ENCODE results near the gene PFKL. TPM values are rescaled to one million over a fixed set of nuclear protein-coding genes. Genes with fewer than 3 reads are reported as not detected.

Gene PFKL
- 106 TPM for total RNA-seq

GRCh38 chr21:44299458-44300261 lies at the start of gene PFKL:
TSS of gene PFKL (plus strand) at chr21:44300053. CDS start at chr21:44300106, 53 bp downstream.

GRCh38 chr21:44261675-44262295 lies 38.1 kb upstream of the PFKL start, which contains the start of gene DNMT3L:
TSS of gene DNMT3L (minus strand) at chr21:44261897. CDS start at chr21:44261259, 638 bp downstream.

GRCh38 chr21:44285138-44285992 lies 14.5 kb upstream of the PFKL start, which contains the start of gene AIRE:
TSS of gene AIRE (plus strand) at chr21:44285876. CDS start at chr21:44286007, 131 bp downstream.

GRCh38 chr21:44338971-44339910 lies 39.4 kb downstream of the PFKL start, which contains the start of gene CFAP410:
TSS of gene CFAP410 (minus strand) at chr21:44339390. CDS start at chr21:44339194, 196 bp downstream.

GRCh38 chr21:44353191-44353970 lies 53.5 kb downstream of the PFKL start, which contains the start of gene TRPM2:
TSS of gene TRPM2 (plus strand) at chr21:44353621. CDS start at chr21:44353701, 80 bp downstream.

Other genes with a start within 250 kb of the PFKL start
- gene PWP2, start 192.7 kb upstream of the PFKL start, total RNA-seq, result 8.1 TPM
- gene GATD3, start 166.4 kb upstream of the PFKL start, total RNA-seq, result 22.8 TPM
- gene ICOSLG, start 59.1 kb upstream of the PFKL start, total RNA-seq, result 0.31 TPM
- gene DNMT3L, start 38.2 kb upstream of the PFKL start, total RNA-seq, result not detected
- gene AIRE, start 14.2 kb upstream of the PFKL start, total RNA-seq, result not detected
- gene CFAP410, start 39.3 kb downstream of the PFKL start, total RNA-seq, result 15.3 TPM
- 2.8 TPM for gene TRPM2, start 53.6 kb downstream of the PFKL start, total RNA-seq
- gene LRRC3, start 155.5 kb downstream of the PFKL start, total RNA-seq, result 13.5 TPM
- not detected for gene KRTAP10-1, start 240.1 kb downstream of the PFKL start, total RNA-seq

Measured in parietal lobe (tissue), 1 donor.